Retinal pigment epithelial cell (primary cell): Measurements from ENCODE around the gene HIF3A.

Experiments used
- DNase-seq: peaks from one replicate; pipeline ENCODE4 v3.0.0-alpha.2; 2010; ENCODE audit warnings: low read depth
- H3K4me3 ChIP-seq: 2 replicates; pipeline ENCODE4 v1.5.1; 2011; ENCODE audit warnings: mild to moderate bottlenecking, low read length, control low read depth, moderate library complexity
- CTCF ChIP-seq: conservative IDR thresholded peaks from 2 replicates; pipeline ENCODE4 v1.5.1; 2011; ENCODE audit warnings: low read depth, low read length, control low read depth, inconsistent platforms

Gene HIF3A

GRCh38 chr19:46385636-46386035 lies 88.8 kb downstream of the HIF3A start:
- no peak for TF ChIP-seq CTCF
- H3K4me3 ChIP-seq, result no peak overlapping the region
- DNase-seq, result no peak

GRCh38 chr19:46386151-46386550 lies 89.3 kb downstream of the HIF3A start:
- no peak for DNase-seq
- TF ChIP-seq CTCF, result no peak
- H3K4me3 ChIP-seq, result no peak overlapping the region

GRCh38 chr19:46386996-46387712 lies 90.3 kb downstream of the HIF3A start:
- TF ChIP-seq CTCF, result no peak
- H3K4me3 ChIP-seq, result no peak overlapping the region
- DNase-seq, result no peak

GRCh38 chr19:46387713-46388130 lies 90.9 kb downstream of the HIF3A start:
- TF ChIP-seq CTCF, result no peak
- DNase-seq, result no peak
- H3K4me3 ChIP-seq, result no peak overlapping the region

- no peak for TF ChIP-seq CTCF
- DNase-seq, result no peak
Measured at GRCh38 chr19:46388311-46389095, 91.7 kb downstream of the HIF3A start.

DNA sequence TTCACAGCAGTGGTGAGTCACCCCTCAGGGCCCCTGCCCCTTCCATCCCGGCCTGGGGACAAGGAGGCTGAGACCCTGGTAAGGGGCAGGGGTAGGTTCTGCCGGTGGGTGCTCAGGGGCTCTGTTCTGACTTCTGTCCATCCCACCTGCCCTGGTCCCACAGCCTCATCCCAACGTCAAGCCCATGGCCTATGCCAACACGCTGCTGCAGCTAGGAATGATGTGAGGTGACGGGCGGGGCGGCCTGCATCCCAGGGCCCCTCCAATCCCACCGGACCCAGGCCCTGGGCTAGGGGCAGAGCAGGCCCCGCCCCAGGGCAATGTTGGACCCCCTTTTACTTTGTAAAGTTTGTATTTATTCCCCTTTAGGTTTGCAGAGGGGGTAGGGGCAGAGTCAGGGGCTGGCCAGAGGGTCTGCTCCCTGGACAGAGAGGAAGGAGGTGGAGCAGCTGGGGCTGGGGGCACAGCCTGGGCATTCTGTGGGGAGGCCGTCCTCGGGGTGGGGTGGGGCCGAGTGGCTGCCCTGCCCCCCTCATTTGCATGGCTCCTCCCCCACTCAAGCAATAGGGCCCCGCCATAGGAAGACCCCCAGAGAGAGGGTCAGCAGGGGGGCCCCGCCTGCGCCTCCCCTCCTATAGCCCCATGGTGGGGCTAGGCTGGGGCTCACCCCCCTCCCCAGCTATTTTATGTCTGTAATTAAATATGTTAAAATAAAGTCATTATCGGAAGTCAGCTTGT lies 93.4 kb downstream of the HIF3A start:
- no peak for DNase-seq
- no peak overlapping the region for H3K4me3 ChIP-seq
- no peak for TF ChIP-seq CTCF

More at GRCh38 chr19:46388311-46389095, 91.7 kb downstream of the HIF3A start:
- no peak overlapping the region for H3K4me3 ChIP-seq
